ENCODE results near the gene TARBP1. TPM values are rescaled to one million over a fixed set of nuclear protein-coding genes. Genes with fewer than 3 reads are reported as not detected.

TARBP1 gene
- total and polyA plus RNA-seq, 2 of the 13 experiments (the other 11 are each of a cell fraction or from before 2014, with no cell fraction given): 37.7 to 67.0 TPM

GRCh38 chr1:234486858-234487840 lies 8.2 kb upstream of the TARBP1 start (continued):
- no peak for TF ChIP-seq U2AF2 (IDR thresholded peaks at IDR 0.05; ENCODE audit: low read depth, low read length)
- TF ChIP-seq CC2D1A (CRISPR knock-in tag; IDR thresholded peaks at IDR 0.05): no peak
- TF ChIP-seq NKX3-1 (CRISPR knock-in tag; IDR thresholded peaks at IDR 0.05): no peak
- 0 out of 2 replicates have a peak, but pooled peaks have one; percentile 45 for TF ChIP-seq RCOR2 (CRISPR knock-in tag; IDR thresholded peaks at IDR 0.05)
- no peak for TF ChIP-seq PHF21A (CRISPR knock-in tag; IDR thresholded peaks at IDR 0.05)
- TF ChIP-seq KLF16 (CRISPR knock-in tag; IDR thresholded peaks at IDR 0.05): 0 out of 4 replicates have a peak, but pooled peaks of 1 of the 2 experiments have one; percentile 45
- no peak for TF ChIP-seq ATM (IDR thresholded peaks at IDR 0.05; ENCODE audit: borderline replicate concordance)
- TF ChIP-seq HDAC6 (IDR thresholded peaks at IDR 0.05; ENCODE audit: low read depth, low read length): no peak
- no peak for TF ChIP-seq ZNF124 (CRISPR knock-in tag; IDR thresholded peaks at IDR 0.05)
- peak; percentile 91 for TF ChIP-seq CEBPB (IDR thresholded peaks at IDR 0.05; ENCODE audit: borderline replicate concordance, low read depth, low read length)
- no peak for TF ChIP-seq NFE2L1 (CRISPR knock-in tag; IDR thresholded peaks at IDR 0.05; ENCODE audit: borderline replicate concordance)
- TF ChIP-seq TBX2 (CRISPR knock-in tag; IDR thresholded peaks at IDR 0.05; ENCODE audit: borderline replicate concordance): peak; percentile 63; the same call in 1 of the 2 replicates
- no peak for TF ChIP-seq IRF1 (CRISPR knock-in tag; IDR thresholded peaks at IDR 0.05; ENCODE audit: low read depth)
- no peak for TF ChIP-seq HNRNPH1 (optimal IDR thresholded peaks at IDR 0.05; ENCODE audit: low read depth, low read length)
- no peak for TF ChIP-seq NAIF1 (CRISPR knock-in tag; IDR thresholded peaks at IDR 0.05; ENCODE audit: borderline replicate concordance)
- no peak for TF ChIP-seq RBM39 (IDR thresholded peaks at IDR 0.05; ENCODE audit: low read depth, low read length, poor library complexity, severe bottlenecking)
- TF ChIP-seq ZFYVE20 (CRISPR knock-in tag; IDR thresholded peaks at IDR 0.05; ENCODE audit: borderline replicate concordance, low read depth): no peak
- TF ChIP-seq SNAPC2 (CRISPR knock-in tag; IDR thresholded peaks at IDR 0.05): no peak
- peak; percentile 17; the same call in 1 of the 2 replicates for TF ChIP-seq LCORL (IDR thresholded peaks at IDR 0.05)
- TF ChIP-seq LCORL (CRISPR knock-in tag; IDR thresholded peaks at IDR 0.05): peak; percentile 84
- TF ChIP-seq ZBTB3 (CRISPR knock-in tag; IDR thresholded peaks at IDR 0.05; ENCODE audit: borderline replicate concordance, low read depth): no peak
- no peak for TF ChIP-seq PLSCR1 (CRISPR knock-in tag; IDR thresholded peaks at IDR 0.05; ENCODE audit: borderline replicate concordance)
- TF ChIP-seq SAP130 (CRISPR knock-in tag; IDR thresholded peaks at IDR 0.05; ENCODE audit: low read depth): peak; percentile 61
- no peak for TF ChIP-seq MXD1 (CRISPR knock-in tag; IDR thresholded peaks at IDR 0.05)
- TF ChIP-seq ZNF709 (CRISPR knock-in tag; IDR thresholded peaks at IDR 0.05): no peak
- no peak for TF ChIP-seq ZBTB7A (CRISPR knock-in tag; IDR thresholded peaks at IDR 0.05)
